ENCODE results near the gene HIVEP1.

Gene HIVEP1

GRCh38 chr6:12189661-12190060 lies 177.5 kb downstream of the HIVEP1 start:
- TF ChIP-seq, protein P1, sequence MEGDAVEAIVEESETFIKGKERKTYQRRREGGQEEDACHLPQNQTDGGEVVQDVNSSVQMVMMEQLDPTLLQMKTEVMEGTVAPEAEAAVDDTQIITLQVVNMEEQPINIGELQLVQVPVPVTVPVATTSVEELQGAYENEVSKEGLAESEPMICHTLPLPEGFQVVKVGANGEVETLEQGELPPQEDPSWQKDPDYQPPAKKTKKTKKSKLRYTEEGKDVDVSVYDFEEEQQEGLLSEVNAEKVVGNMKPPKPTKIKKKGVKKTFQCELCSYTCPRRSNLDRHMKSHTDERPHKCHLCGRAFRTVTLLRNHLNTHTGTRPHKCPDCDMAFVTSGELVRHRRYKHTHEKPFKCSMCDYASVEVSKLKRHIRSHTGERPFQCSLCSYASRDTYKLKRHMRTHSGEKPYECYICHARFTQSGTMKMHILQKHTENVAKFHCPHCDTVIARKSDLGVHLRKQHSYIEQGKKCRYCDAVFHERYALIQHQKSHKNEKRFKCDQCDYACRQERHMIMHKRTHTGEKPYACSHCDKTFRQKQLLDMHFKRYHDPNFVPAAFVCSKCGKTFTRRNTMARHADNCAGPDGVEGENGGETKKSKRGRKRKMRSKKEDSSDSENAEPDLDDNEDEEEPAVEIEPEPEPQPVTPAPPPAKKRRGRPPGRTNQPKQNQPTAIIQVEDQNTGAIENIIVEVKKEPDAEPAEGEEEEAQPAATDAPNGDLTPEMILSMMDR (conservative IDR thresholded peaks at IDR 0.05; ENCODE audit: low read length), result no peak
- H3K4me3 ChIP-seq (ENCODE audit: low read length), result no peak overlapping the region
- peak; percentile 12 for DNase-seq (ENCODE audit: low read depth)

GRCh38 chr6:12190252-12190651 lies 178.1 kb downstream of the HIVEP1 start:
- no peak for DNase-seq (ENCODE audit: low read depth)
- TF ChIP-seq, protein P1 (conservative IDR thresholded peaks at IDR 0.05; ENCODE audit: low read length), result no peak
- no peak overlapping the region for H3K4me3 ChIP-seq (ENCODE audit: low read length)

DNA sequence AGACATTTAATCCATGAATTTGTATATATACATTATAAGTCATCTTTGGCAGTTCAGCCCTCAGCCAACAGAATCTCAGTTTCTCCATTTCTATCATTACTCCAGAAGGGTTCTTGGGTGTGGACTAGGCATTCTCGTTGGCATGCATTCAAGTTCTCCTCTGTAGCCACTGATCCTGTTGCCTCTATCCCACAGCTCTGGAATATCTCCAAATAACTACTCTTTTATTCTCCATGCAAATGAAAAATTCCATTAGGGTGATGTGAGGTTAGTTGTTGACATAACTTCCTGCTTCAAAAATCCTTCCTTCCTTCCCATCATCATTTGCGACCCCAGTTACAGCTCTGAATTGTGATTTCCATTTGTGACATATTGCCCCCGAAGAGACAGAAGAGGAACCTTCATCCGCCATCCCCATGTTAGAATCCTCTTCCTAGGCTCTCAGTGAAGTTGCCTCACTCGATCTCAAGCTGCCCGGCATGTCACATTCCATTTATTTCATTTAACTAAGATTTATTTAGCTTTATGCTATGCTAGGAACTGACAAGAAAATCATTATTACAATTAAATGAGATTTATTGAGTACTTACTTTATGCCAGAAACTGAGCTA lies 184.3 kb downstream of the HIVEP1 start:
- H3K4me3 ChIP-seq (ENCODE audit: low read length), result no peak overlapping the region
- DNase-seq (ENCODE audit: low read depth), result peak; percentile 62
- TF ChIP-seq, protein P1 (conservative IDR thresholded peaks at IDR 0.05; ENCODE audit: low read length), result no peak

DNA sequence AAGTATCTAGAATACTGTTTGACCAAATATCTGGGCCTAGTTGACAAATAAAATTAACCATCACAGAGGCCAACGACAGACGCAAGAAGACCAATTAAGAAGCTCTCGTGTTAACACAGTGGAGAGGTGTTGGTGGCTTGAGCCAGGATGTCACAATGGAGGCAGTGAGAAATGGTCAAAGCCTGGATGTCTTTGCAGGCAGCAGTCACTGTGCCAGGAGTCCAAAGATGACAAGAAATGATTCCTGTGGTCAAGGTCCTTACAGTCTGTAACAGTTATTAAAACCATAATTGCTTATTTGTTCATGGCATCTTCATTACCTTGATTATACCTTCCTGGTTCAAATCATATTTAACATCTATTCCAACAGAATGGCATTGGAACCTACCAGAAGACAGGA lies 186.7 kb downstream of the HIVEP1 start:
- DNase-seq (ENCODE audit: low read depth), result no peak
- TF ChIP-seq, protein P1 (conservative IDR thresholded peaks at IDR 0.05; ENCODE audit: low read length), result no peak
- H3K4me3 ChIP-seq (ENCODE audit: low read length), result no peak overlapping the region

GRCh38 chr6:12200015-12200564 lies 188.0 kb downstream of the HIVEP1 start:
- DNase-seq (ENCODE audit: low read depth), result no peak

GRCh38 chr6:12200761-12201160 lies 188.6 kb downstream of the HIVEP1 start:
- no peak overlapping the region for H3K4me3 ChIP-seq (ENCODE audit: low read length)
- DNase-seq (ENCODE audit: low read depth), result no peak
- TF ChIP-seq, protein P1 (conservative IDR thresholded peaks at IDR 0.05; ENCODE audit: low read length), result no peak

More at GRCh38 chr6:12200015-12200564, 188.0 kb downstream of the HIVEP1 start:
- TF ChIP-seq, protein P1 (conservative IDR thresholded peaks at IDR 0.05; ENCODE audit: low read length), result no peak
- H3K4me3 ChIP-seq (ENCODE audit: low read length), result no peak overlapping the region

DNA sequence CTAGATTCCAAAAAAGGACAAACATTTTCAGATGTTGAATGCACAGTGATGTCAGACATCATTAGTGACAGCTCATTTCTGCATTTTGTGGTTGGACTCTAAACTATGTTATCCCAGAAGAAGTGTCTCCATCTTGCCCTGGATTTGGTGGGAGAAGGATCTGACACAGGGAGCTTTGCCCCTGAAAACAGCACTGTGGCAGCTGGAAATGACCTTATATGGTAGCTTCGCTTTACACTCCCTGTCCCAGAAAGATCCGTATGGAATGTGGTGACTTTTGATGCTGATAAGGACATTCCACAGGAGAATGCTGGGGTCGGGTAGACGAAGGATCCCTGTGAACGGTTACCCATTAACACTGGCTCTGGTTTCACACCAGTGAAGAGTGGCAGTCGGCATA lies 190.9 kb downstream of the HIVEP1 start:
- no peak overlapping the region for H3K4me3 ChIP-seq (ENCODE audit: low read length)
- TF ChIP-seq, protein P1 (conservative IDR thresholded peaks at IDR 0.05; ENCODE audit: low read length), result no peak
- DNase-seq (ENCODE audit: low read depth), result no peak
